Measurements from ENCODE around the gene ZBTB7C.

The ZBTB7C gene

GRCh38 chr18:48375150-48375800 lies 33.9 kb downstream of the ZBTB7C start:
- TF ChIP-seq CTCF (IDR thresholded peaks at IDR 0.05; ENCODE audit: control insufficient read depth, extremely low read depth, insufficient read depth), result no peak
- DNase-seq (ENCODE audit: low read depth), result no peak
- no peak overlapping the region for H3K4me3 ChIP-seq (ENCODE audit: low read depth, low read length)

GRCh38 chr18:48374423-48375149 lies 34.6 kb downstream of the ZBTB7C start:
- DNase-seq (ENCODE audit: low read depth), result no peak
- TF ChIP-seq CTCF (IDR thresholded peaks at IDR 0.05; ENCODE audit: control insufficient read depth, extremely low read depth, insufficient read depth), result no peak
- no peak overlapping the region for H3K4me3 ChIP-seq (ENCODE audit: low read depth, low read length)

- no peak for DNase-seq (ENCODE audit: low read depth)
- H3K4me3 ChIP-seq (ENCODE audit: low read depth, low read length), result no peak overlapping the region
- no peak for TF ChIP-seq CTCF (IDR thresholded peaks at IDR 0.05; ENCODE audit: control insufficient read depth, extremely low read depth, insufficient read depth)
Observed at GRCh38 chr18:48371854-48372602, 37.2 kb downstream of the ZBTB7C start.

GRCh38 chr18:48367557-48367956 lies 41.6 kb downstream of the ZBTB7C start:
- no peak for DNase-seq (ENCODE audit: low read depth)
- H3K4me3 ChIP-seq (ENCODE audit: low read depth, low read length), result no peak overlapping the region
- no peak for TF ChIP-seq CTCF (IDR thresholded peaks at IDR 0.05; ENCODE audit: control insufficient read depth, extremely low read depth, insufficient read depth)

- DNase-seq (ENCODE audit: low read depth), result no peak
- TF ChIP-seq CTCF (IDR thresholded peaks at IDR 0.05; ENCODE audit: control insufficient read depth, extremely low read depth, insufficient read depth), result no peak
- H3K4me3 ChIP-seq (ENCODE audit: low read depth, low read length), result no peak overlapping the region
Observed at GRCh38 chr18:48365965-48366364, 43.2 kb downstream of the ZBTB7C start.

- H3K4me3 ChIP-seq (ENCODE audit: low read depth, low read length), result no peak overlapping the region
- no peak for DNase-seq (ENCODE audit: low read depth)
- no peak for TF ChIP-seq CTCF (IDR thresholded peaks at IDR 0.05; ENCODE audit: control insufficient read depth, extremely low read depth, insufficient read depth)
Observed at GRCh38 chr18:48364146-48364545, 45.0 kb downstream of the ZBTB7C start.

Data from LNCaP clone FGC (cell line).